WTC11 (cell line): ENCODE measurements around the gene TMEM117.

Experiments
- JUN ChIP-seq: sonication (generic); formaldehyde crosslinking; IDR thresholded peaks from 2 replicates; pipeline ENCODE4 v1.8.0; 2023; ENCODE audit warnings: mild to moderate bottlenecking, missing genetic modification reagents
- TF ChIP-seq, protein P1 (sequence below): fragments of 200-600 bp; IDR thresholded peaks from 2 replicates; pipeline ENCODE4 v1.8.0; 2022; ENCODE audit warnings: antibody characterized with exemption
- TF ChIP-seq, protein P2 (sequence below): sonication (generic); formaldehyde crosslinking; IDR thresholded peaks from 2 replicates; pipeline ENCODE4 v1.8.1; 2022; ENCODE audit warnings: mild to moderate bottlenecking, missing genetic modification reagents, moderate library complexity, borderline replicate concordance

DNA sequence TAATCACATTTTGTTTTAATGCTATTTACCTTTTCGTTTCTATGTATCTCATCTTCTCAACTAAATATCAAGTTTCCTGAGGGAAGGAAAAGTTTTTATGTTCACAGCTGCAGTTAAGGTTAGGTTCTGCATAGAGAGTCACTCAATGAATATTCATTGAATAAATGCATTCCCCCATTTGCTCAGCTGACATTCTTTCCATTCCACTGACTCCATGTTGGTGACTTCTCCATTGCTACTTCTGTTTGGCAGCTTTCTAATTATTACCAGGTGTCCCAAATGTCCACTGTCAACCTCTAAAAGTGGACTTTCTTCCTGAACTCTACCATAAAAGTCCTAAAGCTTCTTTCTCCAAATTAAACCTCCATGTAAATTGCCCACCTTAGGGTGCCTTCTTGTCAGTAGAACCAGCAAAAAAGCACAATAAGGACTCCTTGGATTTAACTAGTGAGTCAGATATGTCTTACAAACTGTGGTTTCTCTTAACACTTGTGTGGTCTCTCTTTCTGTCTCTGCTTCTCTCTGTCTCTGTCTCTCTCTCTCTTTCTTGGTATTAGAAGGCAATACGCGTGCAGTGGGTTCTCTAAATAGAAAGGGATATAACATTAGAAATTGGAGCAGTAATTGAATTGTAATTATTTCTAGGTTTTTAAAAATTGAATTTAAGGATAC, 85.9 kb downstream of the TMEM117 start:
- TF ChIP-seq, protein P1, sequence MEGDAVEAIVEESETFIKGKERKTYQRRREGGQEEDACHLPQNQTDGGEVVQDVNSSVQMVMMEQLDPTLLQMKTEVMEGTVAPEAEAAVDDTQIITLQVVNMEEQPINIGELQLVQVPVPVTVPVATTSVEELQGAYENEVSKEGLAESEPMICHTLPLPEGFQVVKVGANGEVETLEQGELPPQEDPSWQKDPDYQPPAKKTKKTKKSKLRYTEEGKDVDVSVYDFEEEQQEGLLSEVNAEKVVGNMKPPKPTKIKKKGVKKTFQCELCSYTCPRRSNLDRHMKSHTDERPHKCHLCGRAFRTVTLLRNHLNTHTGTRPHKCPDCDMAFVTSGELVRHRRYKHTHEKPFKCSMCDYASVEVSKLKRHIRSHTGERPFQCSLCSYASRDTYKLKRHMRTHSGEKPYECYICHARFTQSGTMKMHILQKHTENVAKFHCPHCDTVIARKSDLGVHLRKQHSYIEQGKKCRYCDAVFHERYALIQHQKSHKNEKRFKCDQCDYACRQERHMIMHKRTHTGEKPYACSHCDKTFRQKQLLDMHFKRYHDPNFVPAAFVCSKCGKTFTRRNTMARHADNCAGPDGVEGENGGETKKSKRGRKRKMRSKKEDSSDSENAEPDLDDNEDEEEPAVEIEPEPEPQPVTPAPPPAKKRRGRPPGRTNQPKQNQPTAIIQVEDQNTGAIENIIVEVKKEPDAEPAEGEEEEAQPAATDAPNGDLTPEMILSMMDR = no peak
- no peak for TF ChIP-seq JUN (CRISPR knock-in tag)
- TF ChIP-seq, protein P2, sequence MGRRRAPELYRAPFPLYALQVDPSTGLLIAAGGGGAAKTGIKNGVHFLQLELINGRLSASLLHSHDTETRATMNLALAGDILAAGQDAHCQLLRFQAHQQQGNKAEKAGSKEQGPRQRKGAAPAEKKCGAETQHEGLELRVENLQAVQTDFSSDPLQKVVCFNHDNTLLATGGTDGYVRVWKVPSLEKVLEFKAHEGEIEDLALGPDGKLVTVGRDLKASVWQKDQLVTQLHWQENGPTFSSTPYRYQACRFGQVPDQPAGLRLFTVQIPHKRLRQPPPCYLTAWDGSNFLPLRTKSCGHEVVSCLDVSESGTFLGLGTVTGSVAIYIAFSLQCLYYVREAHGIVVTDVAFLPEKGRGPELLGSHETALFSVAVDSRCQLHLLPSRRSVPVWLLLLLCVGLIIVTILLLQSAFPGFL (CRISPR knock-in tag) = no peak
